IPS-NIHi11 (cell line): Measurements from ENCODE around the gene ARHGAP4.
A peak's percentile ranks its signal among the peaks of the same experiment; 100 is the strongest.

Experiments
- DNase-seq: peaks from one replicate; pipeline ENCODE4 v3.0.0; 2012; ENCODE audit warnings: mixed read lengths, low spot score

ARHGAP4 gene

DNA sequence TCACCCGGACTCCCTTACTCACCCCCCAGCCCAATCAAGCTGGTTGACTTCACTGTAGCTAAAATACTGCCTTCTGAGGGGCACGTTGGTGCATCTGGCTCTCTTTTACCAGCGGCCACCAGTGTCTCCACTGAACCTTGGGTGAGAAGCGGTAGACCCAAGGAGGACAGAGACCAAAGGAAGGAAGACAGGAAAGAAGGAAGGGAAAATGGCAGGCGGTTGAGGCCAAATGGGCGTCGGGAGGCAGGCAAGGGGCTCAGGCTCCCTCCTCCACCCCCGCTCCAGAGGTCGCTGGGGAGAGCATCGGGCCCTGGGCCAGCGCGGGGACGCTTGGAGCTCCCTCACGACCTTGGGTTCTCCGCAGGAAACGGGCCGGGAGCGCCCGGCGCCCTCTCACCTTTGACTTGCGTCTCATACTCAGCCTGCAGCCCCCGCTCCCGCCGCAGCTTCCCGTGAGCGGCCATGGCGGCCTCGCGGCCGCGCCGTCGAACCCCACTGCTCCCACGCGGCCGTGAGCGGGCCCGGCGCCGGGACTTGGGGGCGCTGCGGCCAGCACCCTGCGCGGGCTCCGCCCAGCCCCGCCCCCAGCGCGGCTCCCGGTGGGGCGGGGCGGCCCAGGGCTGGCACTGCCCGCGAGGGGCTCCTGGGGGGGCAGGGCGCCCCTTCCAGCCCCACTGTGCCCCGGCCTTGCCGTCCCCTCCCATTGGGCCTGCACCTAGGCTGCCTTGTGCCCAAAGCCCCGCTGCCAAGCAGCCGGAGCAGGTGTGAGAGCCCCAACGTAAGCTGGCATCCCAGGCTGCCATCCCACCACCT, at the start of gene ARHGAP4:
ARHGAP4 (minus strand) TSS at position 526 of the 813 bp plus-strand sequence; CDS start at position 464, 62 bp downstream.
- DNase-seq, result no peak

DNA sequence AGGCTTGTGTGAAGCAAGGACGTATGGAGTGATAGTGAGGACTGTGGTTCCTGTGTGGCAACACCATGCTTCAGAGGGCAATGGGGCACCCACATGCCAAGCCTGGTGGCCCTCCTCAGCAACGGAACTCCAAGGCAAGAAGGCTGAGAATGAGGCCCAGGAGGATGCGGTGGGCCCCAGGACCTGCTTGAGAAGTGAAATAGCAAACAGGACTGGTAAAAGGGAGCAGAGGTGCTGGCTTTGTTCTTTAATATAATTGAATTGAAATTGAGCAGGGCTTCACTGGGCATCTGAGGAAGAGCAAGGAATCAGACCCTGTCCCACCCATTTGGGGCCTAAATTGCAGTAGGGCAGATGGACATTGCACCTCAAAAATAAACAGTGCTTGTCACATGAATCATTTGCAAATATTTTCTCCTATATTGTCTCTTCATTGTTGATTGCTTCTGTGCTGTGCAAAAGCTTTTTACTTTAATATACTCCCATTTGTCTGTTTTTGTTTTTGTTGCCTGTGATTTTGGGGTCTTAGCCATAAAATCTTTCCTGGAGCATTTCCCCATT, 48.7 kb upstream of the ARHGAP4 start:
- no peak for DNase-seq

DNA sequence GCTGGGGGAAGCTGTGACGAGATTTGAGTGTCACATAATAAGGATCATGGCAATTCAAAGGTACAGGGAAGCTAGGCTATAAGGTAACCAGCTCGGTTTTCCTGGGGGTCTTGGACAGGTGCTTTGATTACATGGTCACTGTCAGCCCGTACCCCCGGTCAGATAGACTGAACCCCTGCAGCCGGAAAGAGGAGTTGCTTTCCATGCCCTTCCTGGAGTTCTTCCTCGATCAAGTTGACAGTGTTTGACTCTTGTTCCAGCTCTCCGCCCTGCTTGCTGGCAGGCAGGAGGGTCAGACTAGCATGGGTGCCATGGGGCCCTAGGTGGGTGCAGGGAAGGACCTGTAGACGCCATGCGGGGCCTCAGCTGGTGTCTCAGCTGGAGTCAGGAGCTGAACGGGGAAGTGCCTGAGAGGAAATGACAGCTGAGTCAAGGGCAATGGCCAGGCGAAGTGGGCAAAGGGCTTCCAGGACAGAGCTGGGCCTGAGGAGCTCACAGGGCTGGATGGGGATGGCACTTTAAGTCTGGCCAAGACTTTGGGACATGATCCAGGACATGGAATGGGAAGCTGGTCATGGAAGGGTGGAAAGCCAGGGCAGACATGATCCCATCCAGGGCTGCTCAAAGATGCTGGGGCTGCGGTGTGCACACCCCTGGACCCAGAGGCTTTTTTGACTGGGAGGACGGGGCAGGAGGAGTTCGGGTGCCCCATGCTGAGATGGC, 48.1 kb upstream of the ARHGAP4 start:
- DNase-seq, result no peak

DNA sequence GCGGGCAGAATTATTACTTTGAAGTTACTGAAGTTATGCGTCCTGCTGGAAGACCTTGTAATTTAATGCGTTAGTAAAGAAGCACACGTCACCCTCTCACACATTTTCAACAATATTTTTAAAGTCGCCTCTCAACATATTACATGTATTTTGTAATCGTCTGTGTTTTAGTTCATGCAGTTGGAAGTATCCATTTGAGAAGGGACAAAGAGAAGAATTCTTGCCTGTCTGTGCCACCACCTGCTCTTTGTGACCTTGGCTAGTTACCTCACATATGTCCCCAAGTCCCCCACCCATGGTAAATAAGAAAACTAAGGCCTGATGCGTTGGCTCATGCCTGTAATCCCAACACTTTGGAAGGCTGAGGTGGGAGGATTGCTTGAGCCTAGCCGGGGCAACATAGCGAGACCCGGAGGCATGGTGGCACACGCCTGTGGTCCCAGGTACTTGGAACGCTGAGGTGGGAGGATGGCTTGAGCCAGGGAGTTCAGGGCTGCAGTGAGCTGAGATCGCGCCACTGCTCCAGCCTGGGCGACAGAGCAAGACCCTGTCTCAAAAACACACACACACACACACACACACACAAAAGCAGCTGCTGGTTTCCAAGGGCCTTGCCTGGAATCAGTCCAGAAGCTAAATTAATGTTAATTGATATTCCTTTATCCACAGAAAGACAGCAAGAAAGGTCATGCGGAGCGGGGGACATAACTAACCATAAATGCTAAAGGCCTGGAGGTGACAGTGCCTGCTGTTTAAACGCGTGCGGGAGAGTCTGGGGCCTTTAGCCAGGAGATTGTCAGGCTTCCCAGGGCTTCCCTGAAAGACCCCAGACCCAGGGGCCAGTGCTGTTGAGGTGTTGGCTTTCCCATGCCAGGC, 47.3 kb upstream of the ARHGAP4 start:
- DNase-seq, result no peak

- DNase-seq, result peak; percentile 80
Measured at GRCh38 chrX:153972368-153973126, 46.5 kb upstream of the ARHGAP4 start, which contains the start of gene TMEM187. TMEM187 (plus strand) TSS chrX:153972754; CDS start chrX:153982063, 9,309 bp downstream.

DNA sequence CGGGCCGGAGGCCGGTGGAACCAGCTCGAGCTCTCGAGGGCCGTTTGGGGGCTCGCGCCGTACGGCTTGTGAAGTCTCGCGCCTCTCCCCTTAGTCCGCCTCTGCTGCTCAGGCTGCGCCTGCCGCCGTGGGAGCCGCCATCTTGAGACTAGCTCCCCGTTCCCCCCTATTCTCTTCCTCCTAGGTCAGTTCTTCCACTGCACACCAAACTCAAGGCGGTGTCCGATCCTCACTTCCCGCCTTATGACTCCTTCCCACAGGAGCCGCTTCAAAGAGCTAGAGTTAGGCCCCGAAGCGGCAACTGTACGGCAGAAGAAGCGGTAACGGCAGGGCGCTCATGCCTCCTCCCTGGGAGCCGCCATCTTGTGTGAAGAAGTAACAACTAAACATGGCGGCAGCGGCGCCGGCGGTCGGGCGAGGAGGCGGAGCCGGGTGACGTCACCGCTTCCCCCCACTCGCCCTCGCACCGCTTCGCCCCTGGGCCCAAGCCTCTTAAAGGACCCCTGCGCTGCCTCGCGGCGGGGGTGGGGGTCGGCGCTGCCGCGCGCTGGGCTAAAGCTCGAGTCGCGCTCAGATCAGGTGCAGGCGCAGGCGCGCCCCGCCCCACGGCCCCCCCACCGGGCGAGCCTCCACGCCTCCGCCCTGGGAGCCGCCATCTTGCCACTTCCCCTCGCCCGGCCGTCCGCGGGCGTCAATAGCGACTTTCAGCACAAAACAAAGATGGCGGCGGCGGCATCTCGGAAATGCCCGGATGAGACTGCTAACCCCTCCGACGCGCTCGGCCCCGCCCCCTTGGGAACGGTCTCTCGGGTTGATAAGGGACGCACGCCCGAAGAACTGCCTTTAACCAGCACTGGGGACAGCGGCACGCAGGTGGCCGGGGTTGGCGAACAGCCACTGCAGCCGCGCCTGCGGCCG, 45.6 kb upstream of the ARHGAP4 start, which contains the start of gene HCFC1:
HCFC1 (minus strand) TSS at position 369 of the 918 bp plus-strand sequence. CDS start 978 bp downstream, outside the sequence.
- DNase-seq, result peak; percentile 58

GRCh38 chrX:153971124-153971449, 45.0 kb upstream of the ARHGAP4 start:
- peak; percentile 56 for DNase-seq

GRCh38 chrX:153970357-153971123, 44.5 kb upstream of the ARHGAP4 start:
- no peak for DNase-seq

DNA sequence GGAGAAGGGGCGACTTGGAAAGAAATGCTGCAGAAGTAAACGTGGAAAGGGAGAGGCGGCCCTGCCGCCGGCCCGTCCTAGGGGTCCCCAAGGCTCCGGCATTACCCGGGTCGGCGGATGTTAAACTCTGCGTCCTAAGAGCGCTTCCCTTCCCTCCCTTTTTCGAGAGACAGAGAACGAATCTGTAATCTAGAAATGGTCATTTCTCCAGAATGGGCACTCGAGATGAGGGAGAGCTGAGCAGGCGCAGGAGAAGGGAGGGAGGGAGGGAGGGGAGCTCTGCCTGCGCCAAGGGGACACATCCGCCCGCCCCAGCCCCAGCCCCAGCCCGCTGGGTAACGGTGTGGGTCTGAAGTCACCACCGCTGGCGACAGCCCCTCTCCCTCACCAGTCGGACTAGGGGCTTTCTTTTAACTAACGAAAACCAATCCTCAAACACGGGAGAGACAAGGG, 43.9 kb upstream of the ARHGAP4 start:
- no peak for DNase-seq

DNA sequence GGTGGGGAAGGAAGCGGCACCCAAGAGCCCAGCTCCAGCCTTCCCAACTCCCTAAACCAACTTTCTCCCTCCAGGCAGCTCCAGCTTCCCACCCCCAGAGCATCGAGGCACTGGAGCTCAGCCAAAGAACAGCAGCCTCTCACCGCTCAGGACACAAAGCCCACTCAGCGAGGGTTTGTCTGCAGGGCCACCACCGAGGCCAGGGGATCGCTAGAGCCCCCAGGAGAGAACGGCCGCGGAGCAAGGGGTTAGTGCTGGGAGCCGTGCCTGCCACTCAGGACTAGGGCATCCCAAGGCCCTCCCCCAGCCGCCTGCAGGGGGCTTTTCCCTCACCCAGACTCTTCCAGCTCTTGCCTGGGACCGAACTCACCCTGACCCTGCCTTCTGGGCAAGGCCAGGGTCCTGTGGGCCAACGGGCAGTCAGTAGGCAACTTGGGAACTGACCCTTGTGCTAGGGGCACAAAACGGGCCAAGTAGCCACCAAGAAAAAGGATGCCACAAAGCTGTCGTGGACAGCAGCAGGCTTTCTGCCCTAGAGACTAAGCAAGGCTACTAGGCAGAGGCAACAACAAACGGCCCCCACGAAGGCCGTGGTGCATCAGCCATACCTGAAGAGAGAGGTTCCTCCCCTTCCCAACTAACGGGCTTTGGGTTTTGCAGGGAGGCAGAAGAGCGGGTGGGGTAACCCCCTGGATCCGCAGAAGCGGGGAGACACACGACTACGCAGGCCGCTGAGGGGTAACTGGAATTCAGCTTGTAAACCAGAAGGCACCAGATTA, 43.2 kb upstream of the ARHGAP4 start:
- DNase-seq, result no peak

GRCh38 chrX:153968754-153969124, 42.7 kb upstream of the ARHGAP4 start:
- DNase-seq, result no peak

GRCh38 chrX:153968255-153968654, 42.2 kb upstream of the ARHGAP4 start:
- no peak for DNase-seq

DNA sequence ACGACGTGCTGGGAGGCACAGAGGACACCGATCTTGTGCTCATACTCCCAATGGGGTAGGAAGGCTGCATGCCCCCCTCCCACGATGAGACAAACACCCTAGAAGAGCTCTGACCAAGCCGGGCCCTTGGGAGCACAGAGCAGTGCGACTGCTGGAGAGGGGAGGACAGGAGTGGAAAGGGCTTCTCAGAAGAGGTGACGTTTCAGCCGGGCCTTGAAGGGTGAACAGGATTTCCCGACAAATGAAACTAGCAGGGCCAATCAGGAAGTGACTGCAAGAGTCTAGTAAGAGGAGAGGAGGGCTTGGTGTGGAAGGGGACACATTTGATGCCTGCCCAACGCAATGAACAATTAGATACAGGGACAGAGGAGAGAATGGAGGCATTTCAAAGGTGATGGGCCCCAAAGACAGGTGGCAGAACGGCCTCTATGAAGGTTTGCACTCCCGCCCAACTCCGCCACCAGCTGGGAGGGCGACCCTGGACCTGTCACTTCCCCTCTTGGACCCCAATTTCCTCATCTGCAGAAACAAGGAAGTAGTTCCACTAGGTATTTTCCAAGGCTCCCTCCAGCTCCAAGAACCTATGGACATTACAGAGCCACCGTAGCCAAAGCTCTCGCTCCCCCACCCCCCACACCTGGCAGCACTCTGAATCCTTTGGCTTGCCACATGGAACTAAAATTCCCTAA, 41.6 kb upstream of the ARHGAP4 start:
- no peak for DNase-seq

DNA sequence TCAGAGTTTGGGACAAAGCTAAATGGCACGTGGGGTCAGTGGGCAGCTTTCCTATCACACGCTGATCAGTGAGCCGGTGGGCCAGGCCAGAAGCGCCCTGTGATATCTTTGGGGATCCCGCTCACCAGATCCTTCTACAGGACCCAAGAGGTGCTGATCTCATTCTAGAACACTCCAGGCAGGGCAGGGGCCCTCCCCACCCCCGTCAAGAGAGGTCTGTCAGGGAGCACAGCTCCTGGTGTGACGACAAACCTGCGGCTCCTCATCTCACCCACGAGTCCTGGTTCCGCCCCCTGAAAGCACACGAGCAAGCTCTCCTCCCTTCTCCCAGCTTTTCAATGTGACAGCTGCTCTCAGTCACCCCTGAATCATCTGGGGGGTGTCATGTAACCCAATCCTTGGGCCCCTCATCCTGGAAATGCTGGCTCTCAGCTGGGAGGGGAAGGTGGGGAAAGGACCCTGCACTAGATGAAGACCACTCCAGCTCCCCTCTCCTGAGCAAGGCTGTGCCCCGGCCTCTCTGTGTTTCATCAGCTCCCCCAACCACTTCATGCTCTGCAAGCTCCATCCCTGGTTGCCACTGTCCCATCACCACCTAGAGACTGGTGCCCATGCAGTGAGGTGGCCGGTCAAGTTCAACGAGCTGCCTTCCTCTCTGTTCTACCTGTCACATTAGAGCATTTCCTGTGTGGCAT, 40.9 kb upstream of the ARHGAP4 start:
- no peak for DNase-seq

GRCh38 chrX:153966283-153966688, 40.2 kb upstream of the ARHGAP4 start:
- DNase-seq, result no peak

DNA sequence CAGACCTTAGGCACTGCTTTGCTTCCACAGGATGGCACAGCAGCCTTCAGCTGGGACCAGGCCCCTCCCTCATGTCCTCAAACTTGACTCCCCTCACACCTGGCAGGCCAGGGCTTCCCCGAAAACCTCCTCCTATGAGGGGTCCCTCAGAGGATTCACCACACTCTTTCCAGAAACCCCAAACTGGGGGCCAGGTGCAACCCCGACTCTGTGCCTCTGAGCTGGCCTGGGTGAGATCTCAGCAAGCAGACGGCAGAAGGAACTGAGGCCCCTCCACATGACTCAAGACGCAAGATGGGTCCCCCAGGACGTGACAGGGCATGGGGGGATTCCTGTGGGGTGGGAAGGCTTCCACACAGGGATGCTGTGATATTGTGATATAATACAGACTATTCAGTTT, 39.3 kb upstream of the ARHGAP4 start:
- no peak for DNase-seq

DNA sequence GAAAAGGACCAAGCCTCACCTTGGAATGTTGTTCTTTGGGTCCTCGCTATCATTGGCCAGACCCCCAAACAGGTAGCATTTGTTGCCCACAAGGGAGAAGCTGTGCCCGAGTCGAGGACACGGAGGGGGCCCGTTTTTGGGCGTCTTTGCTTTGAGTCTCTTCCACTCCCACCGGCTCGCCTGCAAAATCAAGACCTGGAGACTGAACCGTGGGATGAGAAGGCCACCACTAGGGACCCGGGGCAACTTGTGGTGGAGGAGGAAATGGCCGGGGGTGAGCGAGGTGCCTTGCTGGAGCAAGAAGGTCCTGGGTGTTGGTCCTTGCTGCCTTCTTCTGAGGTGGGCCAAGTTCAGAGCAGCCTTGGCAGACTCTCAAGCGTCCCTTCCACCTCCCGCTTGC, 38.0 kb upstream of the ARHGAP4 start:
- no peak for DNase-seq
